ENCODE results near the gene COL1A2. TPM values are rescaled to one million over a fixed set of nuclear protein-coding genes. Genes with fewer than 3 reads are reported as not detected.

The COL1A2 gene
- total RNA-seq: 8.2 and 37.3 TPM in 2 replicates

DNA sequence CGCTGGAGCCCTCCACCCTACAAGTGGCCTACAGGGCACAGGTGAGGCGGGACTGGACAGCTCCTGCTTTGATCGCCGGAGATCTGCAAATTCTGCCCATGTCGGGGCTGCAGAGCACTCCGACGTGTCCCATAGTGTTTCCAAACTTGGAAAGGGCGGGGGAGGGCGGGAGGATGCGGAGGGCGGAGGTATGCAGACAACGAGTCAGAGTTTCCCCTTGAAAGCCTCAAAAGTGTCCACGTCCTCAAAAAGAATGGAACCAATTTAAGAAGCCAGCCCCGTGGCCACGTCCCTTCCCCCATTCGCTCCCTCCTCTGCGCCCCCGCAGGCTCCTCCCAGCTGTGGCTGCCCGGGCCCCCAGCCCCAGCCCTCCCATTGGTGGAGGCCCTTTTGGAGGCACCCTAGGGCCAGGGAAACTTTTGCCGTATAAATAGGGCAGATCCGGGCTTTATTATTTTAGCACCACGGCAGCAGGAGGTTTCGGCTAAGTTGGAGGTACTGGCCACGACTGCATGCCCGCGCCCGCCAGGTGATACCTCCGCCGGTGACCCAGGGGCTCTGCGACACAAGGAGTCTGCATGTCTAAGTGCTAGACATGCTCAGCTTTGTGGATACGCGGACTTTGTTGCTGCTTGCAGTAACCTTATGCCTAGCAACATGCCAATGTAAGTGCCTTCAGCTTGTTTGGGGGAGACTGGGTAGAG lies at the start of gene COL1A2:
Gene COL1A2 (plus strand): TSS at position 459 of the 704 bp plus-strand sequence. CDS start 137 bp downstream, at position 596.

Other genes with a start within 250 kb of the COL1A2 start
- 3.0 and 6.5 TPM in 2 replicates for gene CASD1, start 114.9 kb downstream of the COL1A2 start, total RNA-seq